AG04450 (cell line): ENCODE results near the gene OTULIN. TPM values are rescaled to one million over a fixed set of nuclear protein-coding genes. Genes with fewer than 3 reads are reported as not detected.

Source experiments
- CTCF ChIA-PET: fragments of 300-600, 350-600 bp; formaldehyde crosslinking; extraction: SDS; loops from one replicate; lab custom pipeline; 2022; ENCODE audit warnings: antibody characterized with exemption, inconsistent platforms; lab: Charles Lee
- POLR2A ChIA-PET: fragments of 350-600 bp; formaldehyde crosslinking; extraction: SDS; loops from one replicate; lab custom pipeline; 2021; ENCODE audit warnings: antibody characterized with exemption, inconsistent platforms; lab: Yijun Ruan, JAX
- DNase-seq: peaks from one replicate; pipeline ENCODE4 v3.0.0-alpha.2; 2011; ENCODE audit warnings: low read depth, low spot score
- H3K27ac ChIP-seq: one replicate; pipeline ENCODE4 v1.5.1; 2012; ENCODE audit warnings: low read depth, low read length, control low read depth
- H3K27me3 ChIP-seq: one replicate; pipeline ENCODE4 v1.6.0; 2012; ENCODE audit warnings: low read length; ENCODE audit not compliant: control insufficient read depth, insufficient read depth
- H3K4me3 ChIP-seq: 2 replicates; pipeline ENCODE4 v1.5.1; 2011; ENCODE audit warnings: mild to moderate bottlenecking, low read depth, low read length, control low read depth
- H3K9me3 ChIP-seq: 2 replicates; pipeline ENCODE4 v1.5.1; 2012; ENCODE audit warnings: low read length; ENCODE audit not compliant: control insufficient read depth, insufficient read depth
- polyA plus RNA-seq: library from polyadenylated mRNA; depleted of rRNA; stranded (reverse); fragments of >200 nt; gene quantifications from 2 replicates; pipeline ENCODE4 v1.2.3, GENCODE V29; 2011; rRNA removed
- TF ChIP-seq, protein P1 (sequence below): IDR thresholded peaks from 2 replicates; pipeline ENCODE4 v1.5.1; 2011; ENCODE audit warnings: low read depth, low read length, control low read depth, inconsistent platforms

Gene OTULIN
- polyA plus RNA-seq, 1 experiment: 14.0 TPM

DNA sequence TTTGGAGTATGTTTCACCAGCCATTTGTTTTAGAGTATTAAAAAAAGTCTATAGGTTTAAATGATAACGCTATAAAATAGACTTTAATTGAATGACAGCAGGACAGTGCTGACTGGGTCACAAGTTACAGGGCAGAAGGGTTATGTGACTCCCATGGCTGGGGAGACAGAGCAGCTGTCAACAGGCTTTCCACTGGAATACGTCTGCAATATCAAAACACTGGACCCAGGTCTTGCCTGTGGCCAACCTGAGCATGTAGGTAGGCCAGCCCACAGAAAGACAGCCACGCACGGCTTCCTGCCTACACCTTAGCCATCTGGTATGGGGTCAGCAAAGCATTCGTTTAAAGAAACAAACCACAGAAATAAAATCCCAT is 80.7 kb downstream of the OTULIN start:
- POLR2A ChIA-PET: no interaction called here
- H3K27ac ChIP-seq: no peak overlapping the region

DNA sequence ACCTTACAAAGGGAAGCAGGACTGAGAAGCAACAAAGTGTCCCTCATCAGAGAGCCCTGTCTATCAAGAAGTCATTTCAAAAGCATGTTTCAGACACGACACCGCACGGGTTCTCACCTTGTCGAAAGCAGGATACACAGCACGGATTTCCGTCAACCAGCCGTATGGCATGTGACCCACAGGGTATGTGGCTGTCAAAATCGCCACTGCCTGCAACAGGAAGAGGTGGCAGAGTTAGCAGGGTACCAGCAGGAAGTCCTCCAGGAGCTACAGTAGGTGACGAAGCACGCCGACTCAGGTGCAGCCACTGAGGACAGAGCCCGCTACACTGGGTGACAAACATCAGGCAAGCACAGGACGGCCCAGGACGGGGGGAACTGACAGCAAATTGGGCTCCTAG is 81.2 kb downstream of the OTULIN start:
- H3K9me3 ChIP-seq: no peaks in the 10 kb centered on the region
- H3K27ac ChIP-seq: no peak overlapping the region
- no peaks in the 10 kb centered on the region for H3K27me3 ChIP-seq
- TF ChIP-seq, protein P1, sequence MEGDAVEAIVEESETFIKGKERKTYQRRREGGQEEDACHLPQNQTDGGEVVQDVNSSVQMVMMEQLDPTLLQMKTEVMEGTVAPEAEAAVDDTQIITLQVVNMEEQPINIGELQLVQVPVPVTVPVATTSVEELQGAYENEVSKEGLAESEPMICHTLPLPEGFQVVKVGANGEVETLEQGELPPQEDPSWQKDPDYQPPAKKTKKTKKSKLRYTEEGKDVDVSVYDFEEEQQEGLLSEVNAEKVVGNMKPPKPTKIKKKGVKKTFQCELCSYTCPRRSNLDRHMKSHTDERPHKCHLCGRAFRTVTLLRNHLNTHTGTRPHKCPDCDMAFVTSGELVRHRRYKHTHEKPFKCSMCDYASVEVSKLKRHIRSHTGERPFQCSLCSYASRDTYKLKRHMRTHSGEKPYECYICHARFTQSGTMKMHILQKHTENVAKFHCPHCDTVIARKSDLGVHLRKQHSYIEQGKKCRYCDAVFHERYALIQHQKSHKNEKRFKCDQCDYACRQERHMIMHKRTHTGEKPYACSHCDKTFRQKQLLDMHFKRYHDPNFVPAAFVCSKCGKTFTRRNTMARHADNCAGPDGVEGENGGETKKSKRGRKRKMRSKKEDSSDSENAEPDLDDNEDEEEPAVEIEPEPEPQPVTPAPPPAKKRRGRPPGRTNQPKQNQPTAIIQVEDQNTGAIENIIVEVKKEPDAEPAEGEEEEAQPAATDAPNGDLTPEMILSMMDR: no peak
- DNase-seq: no peak
- POLR2A ChIA-PET: no interaction called here
- CTCF ChIA-PET: no interaction called here
- no peak overlapping the region for H3K4me3 ChIP-seq

More for the DNA sequence above, 80.7 kb downstream of the OTULIN start:
- H3K9me3 ChIP-seq: no peaks in the 10 kb centered on the region
- no peak for DNase-seq
- CTCF ChIA-PET: no interaction called here
- no peaks in the 10 kb centered on the region for H3K27me3 ChIP-seq
- H3K4me3 ChIP-seq: no peak overlapping the region
- TF ChIP-seq, protein P1: no peak

DNA sequence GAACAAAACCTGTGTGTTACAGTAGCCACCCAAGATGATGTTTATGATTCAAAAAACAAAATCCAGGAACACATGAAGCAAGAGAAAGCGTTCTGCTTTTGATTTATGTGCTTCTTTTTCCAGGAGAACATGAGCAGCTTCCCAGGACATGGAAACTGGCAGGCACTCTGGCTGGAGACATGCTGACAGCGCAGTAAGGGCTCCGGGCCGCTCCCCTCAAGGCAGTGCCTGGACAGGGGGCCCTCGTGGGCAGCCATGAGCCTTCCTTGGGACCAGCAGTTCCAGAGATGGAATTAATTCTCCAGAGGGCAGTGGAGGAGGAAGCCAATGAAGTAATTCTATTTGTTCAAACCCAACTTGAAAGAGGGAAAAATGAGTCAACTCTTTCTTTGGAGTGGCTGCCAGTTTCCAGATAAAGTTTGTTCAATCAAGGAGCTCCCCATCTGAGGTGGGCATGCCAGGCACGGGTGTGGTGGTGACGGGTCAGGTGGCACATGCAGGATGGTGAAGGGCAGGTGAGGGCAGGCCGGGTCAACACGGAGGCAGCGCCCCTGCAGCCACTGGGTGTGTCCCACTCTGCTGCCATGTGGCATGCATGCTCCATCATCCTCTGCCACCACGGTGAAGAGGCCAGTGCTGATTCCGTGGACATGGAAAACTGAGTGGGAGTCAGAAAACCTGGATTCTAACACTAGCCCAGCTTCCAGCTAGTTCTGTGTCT is 83.8 kb downstream of the OTULIN start:
- Histone ChIP-seq H3K27ac (no peak overlapping the region), H3K4me3 (no peak overlapping the region), H3K9me3 (no peaks in the 10 kb centered on the region), H3K27me3 (no peaks in the 10 kb centered on the region)
- TF ChIP-seq, protein P1: no peak
- CTCF ChIA-PET: interaction anchor here (1.5 to 1.7 kb wide), 2 partner anchors 21 to 255 kb away, joined by 5 to 8 read pairs; no protein-coding TSS in a partner anchor
- POLR2A ChIA-PET: no interaction called here
- DNase-seq: no peak

Other genes starting within 250 kb of the OTULIN start
- 0.07 and 0.21 TPM in 2 replicates for gene OTULINL, start 82.9 kb upstream of the OTULIN start, polyA plus RNA-seq
- 14.2 and 14.3 TPM in 2 replicates for gene ANKH, start 207.1 kb downstream of the OTULIN start, polyA plus RNA-seq